ENCODE results near the gene NOL8.

GRCh38 chr9:92341578-92341977 lies 16.4 kb upstream of the NOL8 start:
- TF ChIP-seq CTCF (IDR thresholded peaks at IDR 0.05) (no peak), POLR2A (IDR thresholded peaks at IDR 0.05) (no peak)
